NCI-H2107 treated with DMSO at 0.1 percent for 48 hours (cell line): ENCODE measurements around the gene TRABD2B.

Experiments used
- DNase-seq: peaks from one replicate; lab custom pipeline; 2025; ENCODE audit not compliant: unreplicated experiment; lab: John Stamatoyannopoulos, UW

The TRABD2B gene

GRCh38 chr1:47711184-47711847 is 285.9 kb downstream of the TRABD2B start:
- no peak for DNase-seq
